Activated CD8-positive, alpha-beta memory T cell treated with anti-CD3 and anti-CD28 coated beads, Interleukin-2, amount 50 U/mL, for 4 hours (primary cell): ENCODE measurements around the gene GLIS1.

Experiments
- DNase-seq: peaks from one replicate; pipeline ENCODE4 v3.0.0-alpha.2; 2020

The GLIS1 gene

GRCh38 chr1:53669621-53670191 is 69.3 kb downstream of the GLIS1 start:
- no peak for DNase-seq

GRCh38 chr1:53666566-53666965 is 72.4 kb downstream of the GLIS1 start:
- no peak for DNase-seq

- DNase-seq, result no peak
Measured at GRCh38 chr1:53665996-53666395, 73.0 kb downstream of the GLIS1 start.

- DNase-seq, result no peak
Measured at GRCh38 chr1:53663529-53664300, 75.2 kb downstream of the GLIS1 start.

GRCh38 chr1:53662951-53663350 is 76.0 kb downstream of the GLIS1 start:
- DNase-seq, result no peak

GRCh38 chr1:53662169-53662568 is 76.8 kb downstream of the GLIS1 start:
- no peak for DNase-seq

GRCh38 chr1:53661496-53661895 is 77.5 kb downstream of the GLIS1 start:
- no peak for DNase-seq

GRCh38 chr1:53660666-53661065 is 78.3 kb downstream of the GLIS1 start:
- DNase-seq, result no peak

GRCh38 chr1:53659436-53659835 is 79.5 kb downstream of the GLIS1 start:
- DNase-seq, result no peak

- DNase-seq, result no peak
Measured at GRCh38 chr1:53658489-53659230, 80.3 kb downstream of the GLIS1 start.

- DNase-seq, result no peak
Measured at GRCh38 chr1:53657891-53658396, 81.0 kb downstream of the GLIS1 start.

- no peak for DNase-seq
Measured at GRCh38 chr1:53657531-53657805, 81.5 kb downstream of the GLIS1 start.

GRCh38 chr1:53656747-53657530 is 82.0 kb downstream of the GLIS1 start:
- DNase-seq, result no peak

- DNase-seq, result no peak
Measured at GRCh38 chr1:53655931-53656746, 82.8 kb downstream of the GLIS1 start.

- DNase-seq, result no peak
Measured at GRCh38 chr1:53654216-53655210, 84.5 kb downstream of the GLIS1 start.

- no peak for DNase-seq
Measured at GRCh38 chr1:53653631-53654030, 85.3 kb downstream of the GLIS1 start.

GRCh38 chr1:53653200-53653575 is 85.8 kb downstream of the GLIS1 start:
- DNase-seq, result no peak

- DNase-seq, result no peak
Measured at GRCh38 chr1:53652441-53653199, 86.3 kb downstream of the GLIS1 start.

GRCh38 chr1:53651356-53651755 is 87.6 kb downstream of the GLIS1 start:
- no peak for DNase-seq

GRCh38 chr1:53648516-53648915 is 90.4 kb downstream of the GLIS1 start:
- no peak for DNase-seq
